Measurements from ENCODE around the gene WWOX. TPM values are rescaled to one million over a fixed set of nuclear protein-coding genes. Genes with fewer than 3 reads are reported as not detected.
A peak's percentile ranks its signal among the peaks of the same experiment; 100 is the strongest.

Gene WWOX
- total RNA-seq, 1 donor = 8.2 TPM

DNA sequence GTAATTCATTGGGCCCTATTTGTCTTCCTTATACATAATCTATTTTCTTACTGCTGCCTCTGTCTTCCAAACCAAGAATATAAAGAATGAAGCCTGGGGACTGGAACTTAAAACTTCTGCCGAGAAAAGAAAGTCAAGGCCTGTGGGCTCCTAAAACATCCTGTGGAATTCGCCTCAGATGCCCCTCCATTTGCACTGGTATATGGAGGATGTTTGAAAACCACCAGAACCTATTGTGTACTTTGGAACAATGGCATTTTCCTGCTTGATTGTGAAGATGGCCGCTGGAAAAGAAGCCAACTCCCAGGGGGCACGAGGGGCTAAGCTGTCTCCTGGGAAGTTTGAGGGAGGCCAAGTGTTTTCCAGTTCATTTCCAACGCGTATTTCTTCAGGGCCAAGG, 122.4 kb downstream of the WWOX start:
- DNase-seq (ENCODE audit: low read depth) = no peak
- H3K4me3 ChIP-seq (ENCODE audit: low read depth, low read length) = no peak overlapping the region
- TF ChIP-seq, protein P1, sequence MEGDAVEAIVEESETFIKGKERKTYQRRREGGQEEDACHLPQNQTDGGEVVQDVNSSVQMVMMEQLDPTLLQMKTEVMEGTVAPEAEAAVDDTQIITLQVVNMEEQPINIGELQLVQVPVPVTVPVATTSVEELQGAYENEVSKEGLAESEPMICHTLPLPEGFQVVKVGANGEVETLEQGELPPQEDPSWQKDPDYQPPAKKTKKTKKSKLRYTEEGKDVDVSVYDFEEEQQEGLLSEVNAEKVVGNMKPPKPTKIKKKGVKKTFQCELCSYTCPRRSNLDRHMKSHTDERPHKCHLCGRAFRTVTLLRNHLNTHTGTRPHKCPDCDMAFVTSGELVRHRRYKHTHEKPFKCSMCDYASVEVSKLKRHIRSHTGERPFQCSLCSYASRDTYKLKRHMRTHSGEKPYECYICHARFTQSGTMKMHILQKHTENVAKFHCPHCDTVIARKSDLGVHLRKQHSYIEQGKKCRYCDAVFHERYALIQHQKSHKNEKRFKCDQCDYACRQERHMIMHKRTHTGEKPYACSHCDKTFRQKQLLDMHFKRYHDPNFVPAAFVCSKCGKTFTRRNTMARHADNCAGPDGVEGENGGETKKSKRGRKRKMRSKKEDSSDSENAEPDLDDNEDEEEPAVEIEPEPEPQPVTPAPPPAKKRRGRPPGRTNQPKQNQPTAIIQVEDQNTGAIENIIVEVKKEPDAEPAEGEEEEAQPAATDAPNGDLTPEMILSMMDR (IDR thresholded peaks at IDR 0.05; ENCODE audit: insufficient read depth, low read depth, low read length) = no peak

DNA sequence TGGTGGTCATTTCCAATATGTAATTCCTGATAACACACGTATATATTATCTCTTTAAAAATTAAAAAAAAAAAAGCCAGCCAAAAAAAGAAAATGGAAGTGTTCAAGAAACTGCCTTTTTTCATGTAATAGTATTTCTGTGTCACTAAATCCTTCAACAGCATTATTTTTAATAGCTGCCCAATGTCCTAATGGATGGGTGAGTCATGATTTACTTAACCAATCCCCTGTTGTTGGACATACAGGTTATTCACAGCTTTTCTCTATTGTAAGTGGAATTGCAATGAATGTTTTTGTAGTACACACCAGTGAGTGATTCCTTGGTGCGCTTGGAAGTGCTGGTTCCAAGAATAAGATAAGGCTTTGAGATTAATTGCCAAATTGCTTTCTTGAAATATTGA, 124.9 kb downstream of the WWOX start:
- no peak for DNase-seq (ENCODE audit: low read depth)
- TF ChIP-seq, protein P1 (IDR thresholded peaks at IDR 0.05; ENCODE audit: insufficient read depth, low read depth, low read length) = no peak
- no peak overlapping the region for H3K4me3 ChIP-seq (ENCODE audit: low read depth, low read length)

DNA sequence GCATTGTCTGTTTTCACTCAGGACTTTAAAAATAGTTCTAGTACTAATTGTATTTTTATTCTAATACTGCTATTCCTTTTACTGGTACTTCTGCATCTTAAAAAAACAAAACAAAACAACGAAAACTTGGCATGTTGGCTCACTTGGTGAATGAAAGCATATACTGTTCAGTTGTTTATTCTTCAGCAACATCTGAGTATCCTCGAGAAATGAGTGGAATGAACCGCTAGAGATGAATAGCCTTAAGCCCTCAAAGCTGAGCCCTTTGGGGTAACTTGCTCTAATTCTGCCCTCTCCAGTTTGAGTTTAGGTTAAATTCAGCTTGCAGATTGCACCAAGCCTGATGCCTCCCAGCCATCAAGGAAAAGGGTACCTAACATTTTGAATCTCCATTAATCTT, 126.5 kb downstream of the WWOX start:
- no peak for DNase-seq (ENCODE audit: low read depth)
- H3K4me3 ChIP-seq (ENCODE audit: low read depth, low read length) = no peak overlapping the region
- TF ChIP-seq, protein P1 (IDR thresholded peaks at IDR 0.05; ENCODE audit: insufficient read depth, low read depth, low read length) = no peak

DNA sequence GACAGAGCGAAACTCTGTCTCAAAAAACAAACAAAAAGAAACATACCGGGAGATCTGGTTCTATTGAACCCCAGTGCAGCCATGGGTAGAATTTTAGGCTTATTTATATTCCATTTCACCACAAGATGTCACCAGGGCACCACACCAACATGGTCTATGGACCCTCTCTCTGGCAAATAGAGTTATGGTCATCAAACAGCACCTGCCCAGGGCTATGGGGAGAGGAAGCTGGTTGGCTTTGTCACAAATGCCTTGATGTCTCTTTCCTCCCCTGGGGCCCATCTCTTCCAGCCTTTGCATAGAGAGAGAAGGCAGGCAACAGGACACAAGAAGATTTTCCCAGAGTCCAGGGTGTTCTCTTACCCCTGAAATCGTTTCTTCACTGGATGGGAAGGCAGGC, 128.4 kb downstream of the WWOX start:
- peak; percentile 46 for DNase-seq (ENCODE audit: low read depth)
- H3K4me3 ChIP-seq (ENCODE audit: low read depth, low read length) = no peak overlapping the region
- TF ChIP-seq, protein P1 (IDR thresholded peaks at IDR 0.05; ENCODE audit: insufficient read depth, low read depth, low read length) = peak; percentile 48

DNA sequence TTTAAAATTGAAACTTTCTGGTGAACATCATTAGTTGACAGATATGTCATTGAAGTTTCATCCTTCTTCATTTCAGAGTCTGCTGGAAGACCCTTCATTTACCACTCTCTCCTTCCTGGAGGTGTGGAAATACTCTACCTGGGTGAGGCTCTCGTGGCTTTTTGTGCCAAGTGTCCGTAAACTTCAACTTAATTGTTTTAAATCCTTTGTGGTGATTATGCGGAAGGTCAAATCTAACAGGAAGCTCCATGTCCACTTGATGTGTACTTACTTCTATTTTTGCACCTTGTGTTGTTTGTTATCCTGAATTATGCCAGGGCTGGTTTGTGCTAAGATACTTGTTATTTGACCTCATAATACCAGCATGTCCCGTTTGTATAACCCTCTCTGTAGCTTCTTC, 129.2 kb downstream of the WWOX start:
- H3K4me3 ChIP-seq (ENCODE audit: low read depth, low read length) = no peak overlapping the region
- no peak for DNase-seq (ENCODE audit: low read depth)
- TF ChIP-seq, protein P1 (IDR thresholded peaks at IDR 0.05; ENCODE audit: insufficient read depth, low read depth, low read length) = no peak

DNA sequence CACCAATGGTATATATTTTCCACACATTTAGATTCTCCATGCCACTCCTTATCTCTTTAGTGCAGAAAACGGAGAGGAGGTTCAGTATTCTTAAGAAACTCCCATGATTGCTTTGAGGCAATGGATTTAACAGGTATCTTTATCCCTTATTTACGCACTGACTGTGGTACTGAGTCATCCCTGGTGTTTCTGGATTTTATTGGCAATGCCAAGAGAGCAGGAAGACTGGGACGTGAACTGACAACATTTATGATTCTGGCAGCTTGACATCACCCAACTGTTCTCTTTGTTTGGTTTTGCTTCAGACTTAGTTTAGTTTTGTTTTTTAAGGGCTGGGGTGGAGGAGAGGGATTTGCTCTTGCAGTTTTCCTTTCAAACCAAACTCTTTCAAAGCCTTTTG, 131.4 kb downstream of the WWOX start:
- DNase-seq (ENCODE audit: low read depth) = peak; percentile 97
- TF ChIP-seq, protein P1 (IDR thresholded peaks at IDR 0.05; ENCODE audit: insufficient read depth, low read depth, low read length) = no peak
- H3K4me3 ChIP-seq (ENCODE audit: low read depth, low read length) = no peak overlapping the region

DNA sequence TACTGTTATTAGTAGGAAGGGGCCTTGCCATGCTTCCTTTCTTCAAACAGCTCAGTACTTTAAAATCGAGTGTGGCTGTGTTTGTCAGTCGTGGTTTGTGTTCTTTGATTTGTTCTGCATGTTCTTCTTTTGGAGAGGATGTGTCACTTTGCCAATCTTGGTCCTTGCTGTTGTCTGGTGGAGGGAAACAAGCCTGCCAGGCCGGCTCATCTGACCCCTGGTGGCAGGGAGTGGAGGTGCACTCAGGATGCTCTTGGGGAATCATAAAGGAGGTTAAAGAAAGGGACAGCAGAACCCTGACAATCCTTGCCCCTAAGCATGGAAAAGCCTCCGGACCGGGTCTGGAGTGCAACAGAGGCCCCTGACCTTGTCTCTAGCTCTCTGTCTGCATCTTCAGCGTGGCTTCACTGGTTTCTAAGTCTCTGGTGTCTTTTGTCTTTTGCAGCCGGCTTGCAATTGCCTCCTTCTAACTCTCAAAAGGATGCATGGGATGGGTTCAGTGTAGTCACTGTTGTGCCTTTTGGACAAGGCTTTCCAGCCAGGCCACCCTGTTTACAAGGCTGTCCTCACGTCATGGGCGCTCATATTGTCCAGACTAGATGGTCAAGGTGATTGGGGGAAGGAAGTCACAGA, 135.8 kb downstream of the WWOX start:
- TF ChIP-seq, protein P1 (IDR thresholded peaks at IDR 0.05; ENCODE audit: insufficient read depth, low read depth, low read length) = peak; percentile 97

More for the DNA sequence above, 135.8 kb downstream of the WWOX start:
- DNase-seq (ENCODE audit: low read depth) = peak; percentile 58
- no peak overlapping the region for H3K4me3 ChIP-seq (ENCODE audit: low read depth, low read length)
